H1 (cell line): ENCODE data around the gene RBM44. TPM values are rescaled to one million over a fixed set of nuclear protein-coding genes. Genes with fewer than 3 reads are reported as not detected.

Experiments
- RFX5 ChIP-seq: IDR thresholded peaks from 2 replicates; pipeline ENCODE4 v1.6.1; 2011; ENCODE audit warnings: low read depth, low read length, improper control_type of control experiment, borderline replicate concordance
- polyA plus RNA-seq, 7 experiments: library from polyadenylated mRNA; depleted of rRNA in 3 of 7; stranded (reverse) in 5 of 7; unstranded in 2 of 7; fragments of >200 nt in 5 of 7; fragments of 200-250 nt in 2 of 7; gene quantifications; 1 replicate in 5 of 7; 2 replicates in 1 of 7; 4 replicates in 1 of 7; pipeline versions ENCODE4 v1.2.1 to v1.2.3, GENCODE V29; 2011 to 2013; ENCODE audit warnings: missing spikeins in 2 of 7, mixed read lengths in 2 of 7
- total RNA-seq: library from RNA; stranded (reverse); fragmentation: NEBNext Ultra II Directional; extraction: Animal tissue kit (Norgen Biotek cat#: 25700); gene quantifications from 2 replicates; pipeline ENCODE4 v1.2.1, GENCODE V29; 2021

Gene RBM44
- total and polyA plus RNA-seq, 2 of the 8 experiments (the other 6 are each of a cell fraction or from before 2014, with no cell fraction given), result 0.12 to 0.43 TPM

- TF ChIP-seq RFX5, result no peak
- TF ChIP-seq, all 59 proteins: peak for 0
Observed at GRCh38 chr2:237866101-237866621, 67.6 kb downstream of the RBM44 start (continued).
